ENCODE results near the gene CHRND. TPM values are rescaled to one million over a fixed set of nuclear protein-coding genes. Genes with fewer than 3 reads are reported as not detected.

Gene CHRND
- polyA plus RNA-seq, 3 donors = not detected

DNA sequence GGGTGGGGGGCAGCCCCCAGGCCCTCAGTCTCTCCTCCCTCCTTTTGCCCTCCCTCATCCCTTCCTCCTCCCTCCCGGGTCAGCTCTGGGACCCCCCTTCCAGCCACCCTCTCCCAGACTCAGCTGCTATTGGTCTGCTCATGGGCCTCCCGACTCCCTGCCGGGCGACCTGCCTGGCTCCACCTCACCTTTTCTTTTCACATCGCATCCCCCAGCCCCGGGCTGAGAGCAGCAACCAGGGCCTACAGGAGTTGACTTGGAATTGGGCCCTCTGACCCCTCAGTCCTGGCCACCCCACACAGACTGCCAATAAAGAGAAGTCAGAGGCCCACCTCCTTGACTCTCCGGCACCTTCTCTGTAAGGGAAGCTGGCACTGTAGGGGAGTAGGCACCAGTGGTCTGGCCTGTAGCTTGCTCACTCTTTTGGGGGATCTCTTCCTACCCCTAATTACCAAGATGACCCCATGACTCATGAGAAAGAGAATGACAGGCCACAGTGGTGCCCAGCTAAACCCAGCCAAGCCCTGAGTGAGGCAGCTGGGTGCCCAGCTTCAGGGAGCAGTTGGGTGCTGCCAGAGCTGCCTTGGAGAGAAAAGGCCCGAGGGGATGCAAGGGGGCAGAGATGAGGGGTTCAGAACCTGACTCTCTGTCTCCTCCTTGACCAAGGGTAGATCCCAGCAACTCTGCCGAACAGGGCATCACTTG lies 36.3 kb upstream of the CHRND start:
- DNase-seq = no peak
- intact Hi-C loops (cut with micrococcal nuclease) = no loop called here
- Histone ChIP-seq H3K4me1 (ENCODE audit: control insufficient read depth in 1 of 2, insufficient read depth in 2 of 2, low read length in 2 of 2) (no peaks in the 10 kb centered on the region), H3K36me3 (replicated peaks in 1 of 2; ENCODE audit: control insufficient read depth in 1 of 2, insufficient read depth in 2 of 2, low read length in 2 of 2) (no peaks in the 10 kb centered on the region), H3K9ac (ENCODE audit: insufficient read depth, low read length, poor library complexity, severe bottlenecking) (no peak overlapping the region), H4K20me1 (ENCODE audit: insufficient read depth, low read length) (no peaks in the 10 kb centered on the region), H3K27ac (ENCODE audit: low read depth in 1 of 2, low read length in 2 of 2) (no peak overlapping the region), H3K4me2 (replicated peaks; ENCODE audit: extremely low read depth, low read length, poor library complexity, severe bottlenecking) (no peak overlapping the region), H3K9me3 (replicated peaks in 1 of 2; ENCODE audit: control insufficient read depth in 1 of 2, insufficient read depth in 1 of 2, low read length in 2 of 2) (no peaks in the 10 kb centered on the region), H3K27me3 (ENCODE audit: control insufficient read depth in 2 of 2, insufficient read depth in 2 of 2, low read length in 2 of 2) (peaks cover 15 to 38% of the 10 kb centered on the region in 2 donors), H3K79me2 (ENCODE audit: insufficient read depth, low read length) (no peaks in the 10 kb centered on the region), H2AFZ (ENCODE audit: insufficient read depth, low read depth, low read length, poor library complexity, severe bottlenecking) (no peak overlapping the region), H3K4me3 (replicated peaks in 1 of 3; ENCODE audit: low read depth in 2 of 3, low read length in 3 of 3) (no peak overlapping the region)
- Mint-ChIP-seq H3K36me3 (no peaks in the 10 kb centered on the region), H3K27ac (peak overlapping the region in 1 of 7 donors; percentile 59), H3K27me3 (ENCODE audit: low read depth in 3 of 3) (peaks cover 34 to 53% (median 38%) of the 10 kb centered on the region in 3 donors), H3K4me3 (peak overlapping the region in 1 of 2 donors; percentile 65), H3K4me1 (no peaks in the 10 kb centered on the region), H3K9me3 (peaks cover 0 to 5% (median 3%) of the 10 kb centered on the region in 7 donors)
- WGBS (ENCODE audit: insufficient coverage) = 76% methylated on average over 6 of the region's 9 CpGs
- no peak for TF ChIP-seq CTCF (IDR thresholded peaks at IDR 0.05)

GRCh38 chr2:232490221-232491138 lies 35.5 kb upstream of the CHRND start:
- no peak overlapping the region for H3K9ac ChIP-seq (ENCODE audit: insufficient read depth, low read length, poor library complexity, severe bottlenecking)
- DNase-seq = no peak
- no peaks in the 10 kb centered on the region for H3K4me1 Mint-ChIP-seq
- no peak overlapping the region for H3K4me3 Mint-ChIP-seq
- peaks cover 0 to 5% (median 0%) of the 10 kb centered on the region in 7 donors for H3K9me3 Mint-ChIP-seq
- TF ChIP-seq CTCF (IDR thresholded peaks at IDR 0.05) = no peak
- no peaks in the 10 kb centered on the region for H3K79me2 ChIP-seq (ENCODE audit: insufficient read depth, low read length)
- no peak overlapping the region for H3K4me3 ChIP-seq (replicated peaks in 1 of 3; ENCODE audit: low read depth in 2 of 3, low read length in 3 of 3)
- H3K27me3 Mint-ChIP-seq (ENCODE audit: low read depth in 3 of 3) = peaks cover 29 to 45% (median 34%) of the 10 kb centered on the region in 3 donors
- intact Hi-C loops (cut with micrococcal nuclease) = no loop called here
- H3K4me2 ChIP-seq (replicated peaks; ENCODE audit: extremely low read depth, low read length, poor library complexity, severe bottlenecking) = no peak overlapping the region
- H3K27ac ChIP-seq (ENCODE audit: low read depth in 1 of 2, low read length in 2 of 2) = no peak overlapping the region
- H3K9me3 ChIP-seq (replicated peaks in 1 of 2; ENCODE audit: control insufficient read depth in 1 of 2, insufficient read depth in 1 of 2, low read length in 2 of 2) = no peaks in the 10 kb centered on the region
- no peaks in the 10 kb centered on the region for H3K36me3 Mint-ChIP-seq
- H3K4me1 ChIP-seq (ENCODE audit: control insufficient read depth in 1 of 2, insufficient read depth in 2 of 2, low read length in 2 of 2) = no peaks in the 10 kb centered on the region
- no peaks in the 10 kb centered on the region for H4K20me1 ChIP-seq (ENCODE audit: insufficient read depth, low read length)
- no peak overlapping the region for H2AFZ ChIP-seq (ENCODE audit: insufficient read depth, low read depth, low read length, poor library complexity, severe bottlenecking)
- H3K27ac Mint-ChIP-seq = peak overlapping the region in 1 of 7 donors; percentile 58
- WGBS (ENCODE audit: insufficient coverage) = 90% methylated on average over 23 of the region's 30 CpGs
- no peaks in the 10 kb centered on the region for H3K36me3 ChIP-seq (replicated peaks in 1 of 2; ENCODE audit: control insufficient read depth in 1 of 2, insufficient read depth in 2 of 2, low read length in 2 of 2)
- H3K27me3 ChIP-seq (ENCODE audit: control insufficient read depth in 2 of 2, insufficient read depth in 2 of 2, low read length in 2 of 2) = peaks cover 15 to 29% of the 10 kb centered on the region in 2 donors
